A549 (cell line): Measurements from ENCODE around the gene EMX1. TPM values are rescaled to one million over a fixed set of nuclear protein-coding genes. Genes with fewer than 3 reads are reported as not detected.
A peak's percentile ranks its signal among the peaks of the same experiment; 100 is the strongest.

ENCODE experiments used
- ATAC-seq, 2 experiments: fragments of 200-7000 bp in 1 of 2; fragments of >200 bp in 1 of 2; cut with Nextera tagmentation in 1 of 2; cut with Tn5 transposase in 1 of 2; 3 replicates each; pipeline versions ENCODE4 v1.8.0 to v1.9.1; 2018 to 2020; ENCODE audit warnings: mild to moderate bottlenecking in 1 of 2, moderate library complexity in 1 of 2
- CTCF ChIA-PET: fragments of 300-600 bp; sonication (Branson Sonifier 250); formaldehyde crosslinking; extraction: SDS; loops from one replicate; lab custom pipeline; 2021; ENCODE audit warnings: antibody characterized with exemption, inconsistent platforms; lab: Yijun Ruan, JAX
- POLR2A ChIA-PET: fragments of 350-600 bp; formaldehyde crosslinking; extraction: SDS; loops from one replicate; lab custom pipeline; 2021; ENCODE audit warnings: antibody characterized with exemption, inconsistent platforms; lab: Yijun Ruan, JAX
- DNase-seq, 2 experiments: peaks; one replicate each; pipeline versions ENCODE4 v3.0.0 to v3.0.0-alpha.2; 2011 to 2016; ENCODE audit warnings: low read depth in 1 of 2, low spot score in 1 of 2
- FAIRE-seq: peaks from 2 replicates; lab custom pipeline; 2011; peaks lifted over from hg19 to GRCh38; lab: Jason Lieb, UNC
- H3K27ac ChIP-seq, 2 experiments: fragments of >200 bp; sonication (Bioruptor Twin); formaldehyde crosslinking; 3 replicates each; pipeline ENCODE4 v1.5.1; 2016 to 2017
- H3K4me1 ChIP-seq: fragments of >200 bp; sonication (Bioruptor Twin); formaldehyde crosslinking; 3 replicates; pipeline ENCODE4 v1.6.1; 2016
- H3K4me2 ChIP-seq: fragments of >200 bp; sonication (Bioruptor Twin); formaldehyde crosslinking; 3 replicates; pipeline ENCODE4 v1.6.1; 2016
- H3K4me3 ChIP-seq: fragments of >200 bp; sonication (Bioruptor Twin); formaldehyde crosslinking; 3 replicates; pipeline ENCODE4 v1.5.1; 2016
- H3K9me3 ChIP-seq: fragments of >200 bp; sonication (Bioruptor Twin); formaldehyde crosslinking; 3 replicates; pipeline ENCODE4 v1.6.1; 2016
- ATOH8 ChIP-seq: fragments of 250-450 bp; sonication (Bioruptor Pico); IDR thresholded peaks from 2 replicates; pipeline ENCODE4 v1.5.0; 2020; ENCODE audit warnings: low read depth, mild to moderate bottlenecking, moderate library complexity
- BCL3 ChIP-seq: fragments of >200 bp; sonication (Bioruptor Twin); formaldehyde crosslinking; IDR thresholded peaks from 3 replicates; pipeline ENCODE4 v1.6.1; 2016
- CBX8 ChIP-seq: fragments of 200-600 bp; sonication (generic); IDR thresholded peaks from 2 replicates; pipeline ENCODE4 v1.6.1; 2016
- CEBPB ChIP-seq, 2 experiments: fragments of >200 bp in 1 of 2; sonication (Bioruptor Twin) in 1 of 2; formaldehyde crosslinking in 1 of 2; IDR thresholded peaks; 2 replicates each; pipeline ENCODE4 v1.6.1; 2012 to 2016
- CHD2 ChIP-seq: fragments of 150-350 bp; IDR thresholded peaks from 2 replicates; pipeline ENCODE4 v1.6.1; 2014; ENCODE audit warnings: low read length; ENCODE audit not compliant: partially characterized antibody
- ELK1 ChIP-seq: fragments of 150-350 bp; IDR thresholded peaks from 2 replicates; pipeline ENCODE4 v1.6.1; 2014; ENCODE audit warnings: low read depth, mild to moderate bottlenecking, low read length
- EP300 ChIP-seq, 2 experiments: fragments of >200 bp; sonication (Bioruptor Twin); formaldehyde crosslinking; IDR thresholded peaks; 2 replicates in 1 of 2; 3 replicates in 1 of 2; pipeline ENCODE4 v1.6.1; 2016 to 2017
- FOSL2 ChIP-seq, 2 experiments: fragments of 450-650 bp in 1 of 2; fragments of >200 bp in 1 of 2; sonication (Bioruptor Twin) in 1 of 2; formaldehyde crosslinking; IDR thresholded peaks; 2 replicates each; pipeline versions ENCODE4 v1.5.0 to v1.6.1; 2016 to 2020; ENCODE audit warnings: mild to moderate bottlenecking in 1 of 2, moderate library complexity in 1 of 2
- FOXS1 ChIP-seq: fragments of 250-450 bp; sonication (Bioruptor Pico); IDR thresholded peaks from 2 replicates; pipeline ENCODE4 v1.5.0; 2020; ENCODE audit warnings: mild to moderate bottlenecking, moderate library complexity
- NR3C1 ChIP-seq: fragments of >200 bp; sonication (Bioruptor Twin); formaldehyde crosslinking; IDR thresholded peaks from 3 replicates; pipeline ENCODE4 v1.6.1; 2017
- POLR2A ChIP-seq: IDR thresholded peaks from 2 replicates; pipeline ENCODE4 v1.6.1; 2012; ENCODE audit warnings: mild to moderate bottlenecking, low read length
- RAD21 ChIP-seq, 2 experiments: fragments of >200 bp in 1 of 2; sonication (Bioruptor Twin) in 1 of 2; formaldehyde crosslinking in 1 of 2; IDR thresholded peaks in 1 of 2; conservative IDR thresholded peaks in 1 of 2; 2 replicates in 1 of 2; 3 replicates in 1 of 2; pipeline ENCODE4 v1.6.1; 2012 to 2018; ENCODE audit warnings: inconsistent platforms in 1 of 2
- RFX5 ChIP-seq: fragments of 450-650 bp; IDR thresholded peaks from 2 replicates; pipeline ENCODE4 v1.7.1; 2014; ENCODE audit warnings: antibody characterized with exemption, mild to moderate bottlenecking, moderate library complexity
- SREBF2 ChIP-seq: fragments of 450-650 bp; IDR thresholded peaks from 2 replicates; pipeline ENCODE4 v1.6.1; 2014; ENCODE audit warnings: mild to moderate bottlenecking, moderate library complexity
- TFCP2L1 ChIP-seq: fragments of 250-450 bp; sonication (Bioruptor Pico); IDR thresholded peaks from 2 replicates; pipeline ENCODE4 v1.5.0; 2021; ENCODE audit warnings: mild to moderate bottlenecking
- TP53 ChIP-seq: fragments of 250-450 bp; sonication (Bioruptor Pico); IDR thresholded peaks from 2 replicates; pipeline ENCODE4 v1.5.0; 2021; ENCODE audit warnings: mild to moderate bottlenecking, moderate library complexity
- ZNF302 ChIP-seq: fragments of 250-450 bp; sonication (Bioruptor Pico); IDR thresholded peaks from 2 replicates; pipeline ENCODE4 v1.9.0; 2021; ENCODE audit warnings: inconsistent platforms, mild to moderate bottlenecking, moderate library complexity
- WGBS: methylation state at CpG from one replicate; pipeline ENCODE4 v1.1.6; 2017; ENCODE audit errors: missing lambda C conversion rate; 5-methylcytosine and 5-hydroxymethylcytosine counted together
- polyA plus RNA-seq, 4 experiments: library from polyadenylated mRNA; depleted of rRNA in 3 of 4; stranded (reverse); fragments of >200 nt; fragmentation: RNase III in 1 of 4; extraction: RNeasy Plus Mini Kit Qiagen cat#74134 plus additional on column Dnase treatment in 1 of 4; gene quantifications; 2 replicates in 3 of 4; 3 replicates in 1 of 4; pipeline ENCODE4 v1.2.3, GENCODE V29; 2011 to 2017
- TF ChIP-seq, protein P1 (sequence below): fragments of >200 bp; sonication (Bioruptor Twin); formaldehyde crosslinking; IDR thresholded peaks from 2 replicates; pipeline ENCODE4 v1.6.1; 2016
- TF ChIP-seq, protein P2 (sequence below): fragments of 250-450 bp; sonication (Bioruptor Pico); IDR thresholded peaks from 2 replicates; pipeline ENCODE4 v1.5.0; 2021; ENCODE audit warnings: mild to moderate bottlenecking, moderate library complexity, borderline replicate concordance
- TF ChIP-seq, protein P3 (sequence below): IDR thresholded peaks from 2 replicates; pipeline ENCODE4 v1.6.1; 2012

The EMX1 gene
- polyA plus RNA-seq, 2 of the 4 experiments (the other 2 are of a cell fraction): 0.05 TPM; not detected in 1

DNA sequence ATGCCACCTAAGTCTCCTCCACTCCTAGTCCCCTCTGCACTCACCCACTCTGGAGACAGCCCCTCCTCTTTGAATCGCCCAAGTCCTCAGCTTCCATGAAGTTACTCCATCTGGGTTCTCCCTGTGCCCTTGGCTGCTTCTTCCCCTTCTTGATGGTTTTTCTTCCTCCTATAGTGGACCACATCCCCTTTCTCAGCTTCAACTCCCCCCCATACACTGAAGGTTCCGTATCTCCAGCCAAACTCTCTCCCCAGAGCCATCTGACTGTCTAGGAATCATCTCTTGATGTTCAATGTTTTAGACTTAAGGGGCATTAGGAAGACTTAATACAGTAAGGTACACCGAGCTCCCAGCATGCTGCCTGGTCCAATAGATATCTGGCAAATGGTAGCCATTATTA is 39.6 kb downstream of the EMX1 start:
- WGBS: 94% methylated on average over 3 of the region's 3 CpGs
- no peak overlapping the region for H3K4me3 ChIP-seq
- no peak overlapping the region for H3K4me2 ChIP-seq
- ATAC-seq (no peak), FAIRE-seq (no peak), DNase-seq (no peak)
- ChIA-PET CTCF (interaction anchor here (0.6 to 2.8 kb wide), 4 partner anchors 36 to 264 kb away, joined by 3 to 17 read pairs (median 6); no protein-coding TSS in a partner anchor), POLR2A (no interaction called here)
- no peaks in the 10 kb centered on the region for H3K9me3 ChIP-seq
- H3K27ac ChIP-seq: no peak overlapping the region
- TF ChIP-seq POLR2A (0 out of 2 replicates have a peak, but pooled peaks have one; percentile 10), NR3C1 (no peak)
- H3K4me1 ChIP-seq: no peaks in the 10 kb centered on the region

DNA sequence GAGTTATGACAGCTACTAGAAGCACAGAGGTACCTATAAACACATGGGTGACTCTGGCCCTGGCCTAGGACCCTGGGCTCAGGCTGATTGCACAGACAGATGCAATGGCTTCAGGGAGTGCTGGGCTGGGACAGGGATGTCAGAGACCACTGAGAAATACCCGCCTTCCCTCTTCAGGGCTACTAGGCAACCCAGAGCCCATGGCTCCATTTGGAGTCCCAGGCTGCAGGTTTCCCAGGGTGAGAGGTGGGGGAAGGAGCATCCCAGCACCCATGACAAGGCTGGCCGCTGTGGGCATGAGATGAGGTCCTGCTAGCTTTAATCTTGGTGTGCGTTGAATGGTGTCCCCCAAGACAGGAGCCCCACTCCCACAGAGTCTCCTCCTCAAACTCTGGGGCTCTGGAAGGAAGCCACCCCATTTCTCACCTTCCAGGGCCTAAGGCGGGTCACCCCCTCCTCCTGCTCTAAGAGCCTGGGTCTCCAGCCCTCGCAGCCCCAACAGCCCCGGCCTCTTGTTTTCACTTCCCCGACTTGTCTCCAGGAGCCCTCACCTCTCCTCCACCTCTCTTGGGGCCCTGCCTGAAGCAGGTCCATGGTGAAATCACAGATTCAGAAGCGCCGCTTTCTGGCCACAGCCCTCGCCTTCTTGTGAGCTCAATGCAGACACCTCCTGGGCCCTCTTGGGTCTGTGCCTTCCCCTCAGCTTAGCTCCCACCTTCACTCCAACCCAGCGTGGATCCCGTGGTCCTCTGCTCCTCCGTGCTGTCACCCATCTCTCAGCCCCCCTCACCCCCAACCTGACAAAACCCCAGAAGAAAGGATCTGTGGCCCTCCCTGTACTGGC is 41.4 kb downstream of the EMX1 start:
- TF ChIP-seq TP53 (CRISPR knock-in tag): no peak
- TF ChIP-seq FOXS1: no peak
- TF ChIP-seq TFCP2L1: no peak
- TF ChIP-seq CHD2: no peak
- no peak for TF ChIP-seq FOSL2 (IDR thresholded peaks at IDR 0.05)
- no peak for TF ChIP-seq FOSL2 (CRISPR knock-in tag; IDR thresholded peaks at IDR 0.05)
- TF ChIP-seq RAD21 (conservative IDR thresholded peaks at IDR 0.05 in 1 of 2, IDR thresholded peaks at IDR 0.05 in 1 of 2): no peak
- no peak for TF ChIP-seq POLR2A
- TF ChIP-seq ZNF302 (CRISPR knock-in tag): no peak
- no peak for TF ChIP-seq BCL3
- TF ChIP-seq ELK1: no peak
- no peak for TF ChIP-seq SREBF2
- TF ChIP-seq, protein P1, sequence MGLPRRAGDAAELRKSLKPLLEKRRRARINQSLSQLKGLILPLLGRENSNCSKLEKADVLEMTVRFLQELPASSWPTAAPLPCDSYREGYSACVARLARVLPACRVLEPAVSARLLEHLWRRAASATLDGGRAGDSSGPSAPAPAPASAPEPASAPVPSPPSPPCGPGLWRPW: no peak
- TF ChIP-seq RFX5: no peak
- TF ChIP-seq ATOH8: no peak
- TF ChIP-seq, protein P2, sequence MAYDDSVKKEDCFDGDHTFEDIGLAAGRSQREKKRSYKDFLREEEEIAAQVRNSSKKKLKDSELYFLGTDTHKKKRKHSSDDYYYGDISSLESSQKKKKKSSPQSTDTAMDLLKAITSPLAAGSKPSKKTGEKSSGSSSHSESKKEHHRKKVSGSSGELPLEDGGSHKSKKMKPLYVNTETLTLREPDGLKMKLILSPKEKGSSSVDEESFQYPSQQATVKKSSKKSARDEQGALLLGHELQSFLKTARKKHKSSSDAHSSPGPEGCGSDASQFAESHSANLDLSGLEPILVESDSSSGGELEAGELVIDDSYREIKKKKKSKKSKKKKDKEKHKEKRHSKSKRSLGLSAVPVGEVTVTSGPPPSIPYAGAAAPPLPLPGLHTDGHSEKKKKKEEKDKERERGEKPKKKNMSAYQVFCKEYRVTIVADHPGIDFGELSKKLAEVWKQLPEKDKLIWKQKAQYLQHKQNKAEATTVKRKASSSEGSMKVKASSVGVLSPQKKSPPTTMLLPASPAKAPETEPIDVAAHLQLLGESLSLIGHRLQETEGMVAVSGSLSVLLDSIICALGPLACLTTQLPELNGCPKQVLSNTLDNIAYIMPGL (CRISPR knock-in tag): no peak
- no peak for TF ChIP-seq EP300 (IDR thresholded peaks at IDR 0.05)
- no peak for TF ChIP-seq CEBPB (IDR thresholded peaks at IDR 0.05)
- TF ChIP-seq, protein P3, sequence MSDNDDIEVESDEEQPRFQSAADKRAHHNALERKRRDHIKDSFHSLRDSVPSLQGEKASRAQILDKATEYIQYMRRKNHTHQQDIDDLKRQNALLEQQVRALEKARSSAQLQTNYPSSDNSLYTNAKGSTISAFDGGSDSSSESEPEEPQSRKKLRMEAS: no peak
- TF ChIP-seq CBX8: no peak
- ATAC-seq: no peak
- no peaks in the 10 kb centered on the region for H3K9me3 ChIP-seq
- 91% methylated on average over 13 of the region's 13 CpGs for WGBS
- H3K4me1 ChIP-seq: no peaks in the 10 kb centered on the region
- FAIRE-seq: no peak
- CTCF ChIA-PET: interaction anchor here (0.6 to 2.8 kb wide), 3 partner anchors 27 to 219 kb away, joined by 3 to 17 read pairs (median 8); no protein-coding TSS in a partner anchor
- no peak overlapping the region for H3K27ac ChIP-seq
- POLR2A ChIA-PET: no interaction called here
- DNase-seq: no peak
- no peak overlapping the region for H3K4me2 ChIP-seq
- H3K4me3 ChIP-seq: no peak overlapping the region
